Right lobe of liver (tissue), 6 donors: ENCODE measurements around the gene YJU2. TPM values are rescaled to one million over a fixed set of nuclear protein-coding genes. Genes with fewer than 3 reads are reported as not detected.
A peak's percentile ranks its signal among the peaks of the same experiment; 100 is the strongest.

Source experiments
- ATAC-seq, 4 donors: fragments of 200-7000 bp; cut with Tn5 transposase; one replicate each; pipeline ENCODE4 v1.9.1; 2020; ENCODE audit warnings: mild to moderate bottlenecking in 4 of 4, moderate library complexity in 4 of 4
- DNase-seq, 3 donors: peaks; one replicate each; pipeline ENCODE4 v3.0.0-alpha.2; 2020
- H3K27ac ChIP-seq, 3 donors: fragments of 200-600 bp; one replicate each; pipeline ENCODE4 v1.8.0; 2022
- H3K27me3 ChIP-seq, 2 donors: fragments of 200-600 bp; one replicate each; pipeline ENCODE4 v1.8.0; 2022
- H3K36me3 ChIP-seq, 4 donors: fragments of 200-600 bp; sonication (generic) in 1 of 4; one replicate each; pipeline versions ENCODE4 v1.5.1 to v1.8.0; 2017 to 2022; ENCODE audit warnings: control low read depth in 1 of 4
- H3K4me1 ChIP-seq, 4 donors: fragments of 200-600 bp; sonication (generic) in 1 of 4; one replicate each; pipeline versions ENCODE4 v1.5.1 to v1.8.0; 2017 to 2022; ENCODE audit warnings: control low read depth in 1 of 4
- H3K4me3 ChIP-seq, 3 donors: fragments of 200-600 bp; one replicate each; pipeline ENCODE4 v1.8.0; 2022
- H3K9me3 ChIP-seq, 4 donors: fragments of 200-600 bp; sonication (generic) in 1 of 4; one replicate each; pipeline versions ENCODE4 v1.5.1 to v1.8.0; 2017 to 2022; ENCODE audit warnings: control low read depth in 1 of 4
- POLR2A ChIP-seq: fragments of 450-650 bp; IDR thresholded peaks from one replicate; pipeline ENCODE4 v1.6.1; 2017; ENCODE audit warnings: antibody characterized with exemption, mild to moderate bottlenecking
- WGBS: methylation state at CpG from one replicate; pipeline ENCODE4 v1.1.6; 2018; ENCODE audit warnings: low coverage, low lambda C conversion rate; ENCODE audit not compliant: insufficient coverage; ENCODE audit errors: missing lambda C conversion rate; 5-methylcytosine and 5-hydroxymethylcytosine counted together
- intact Hi-C, 2 donors: fragments of 100-400 bp; cut with DNase I; formaldehyde crosslinking; loops; one replicate each; pipeline versions ENCODE4 v1.11.2 to v1.14.1; 2022
- total RNA-seq, 6 experiments: library from RNA; depleted of rRNA in 2 of 6; stranded (reverse); fragments of >200 nt in 2 of 6; fragmentation: NEBNext Ultra II Directional in 3 of 6; extraction: Animal tissue kit (Norgen Biotek cat#: 25700) in 3 of 6; gene quantifications; one replicate each; pipeline versions ENCODE4 v1.1.0 to v1.2.4, GENCODE V29; 2016 to 2023
- TF ChIP-seq, protein P1 (sequence below), 4 donors: fragments of 200-600 bp in 3 of 4; fragments of 450-650 bp in 1 of 4; IDR thresholded peaks; one replicate each; pipeline versions ENCODE4 v1.5.1 to v1.8.0; 2016 to 2022; ENCODE audit warnings: antibody characterized with exemption in 4 of 4, mild to moderate bottlenecking in 2 of 4
- donor health status: DM: no; HTN: yes; CAD: no.
- donor health status: DM: no; HTN: no; CAD: no.
- donor health status: DM: no; HTN: no; CAD: no.
- donor health status: DM: no; HTN: yes; CAD: no.
- donor health status: DM: no; HTN: yes; CAD: no.

The YJU2 gene
- total RNA-seq, 6 experiments from 2014 or later: 6.4 to 14.1 (median 8.9) TPM

GRCh38 chr19:4301590-4302242 lies 54.8 kb downstream of the YJU2 start:
- no peak overlapping the region for H3K27ac ChIP-seq
- H3K4me3 ChIP-seq: no peak overlapping the region
- ATAC-seq (no peak), DNase-seq (no peak)
- no peaks in the 10 kb centered on the region for H3K9me3 ChIP-seq
- H3K27me3 ChIP-seq: no peaks in the 10 kb centered on the region
- H3K36me3 ChIP-seq: no peaks in the 10 kb centered on the region
- no peak for TF ChIP-seq POLR2A
- TF ChIP-seq, protein P1, sequence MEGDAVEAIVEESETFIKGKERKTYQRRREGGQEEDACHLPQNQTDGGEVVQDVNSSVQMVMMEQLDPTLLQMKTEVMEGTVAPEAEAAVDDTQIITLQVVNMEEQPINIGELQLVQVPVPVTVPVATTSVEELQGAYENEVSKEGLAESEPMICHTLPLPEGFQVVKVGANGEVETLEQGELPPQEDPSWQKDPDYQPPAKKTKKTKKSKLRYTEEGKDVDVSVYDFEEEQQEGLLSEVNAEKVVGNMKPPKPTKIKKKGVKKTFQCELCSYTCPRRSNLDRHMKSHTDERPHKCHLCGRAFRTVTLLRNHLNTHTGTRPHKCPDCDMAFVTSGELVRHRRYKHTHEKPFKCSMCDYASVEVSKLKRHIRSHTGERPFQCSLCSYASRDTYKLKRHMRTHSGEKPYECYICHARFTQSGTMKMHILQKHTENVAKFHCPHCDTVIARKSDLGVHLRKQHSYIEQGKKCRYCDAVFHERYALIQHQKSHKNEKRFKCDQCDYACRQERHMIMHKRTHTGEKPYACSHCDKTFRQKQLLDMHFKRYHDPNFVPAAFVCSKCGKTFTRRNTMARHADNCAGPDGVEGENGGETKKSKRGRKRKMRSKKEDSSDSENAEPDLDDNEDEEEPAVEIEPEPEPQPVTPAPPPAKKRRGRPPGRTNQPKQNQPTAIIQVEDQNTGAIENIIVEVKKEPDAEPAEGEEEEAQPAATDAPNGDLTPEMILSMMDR (IDR thresholded peaks at IDR 0.05): no peak
- intact Hi-C loops: no loop called here
- no peaks in the 10 kb centered on the region for H3K4me1 ChIP-seq
- 64% methylated on average over 13 of the region's 13 CpGs for WGBS

DNA sequence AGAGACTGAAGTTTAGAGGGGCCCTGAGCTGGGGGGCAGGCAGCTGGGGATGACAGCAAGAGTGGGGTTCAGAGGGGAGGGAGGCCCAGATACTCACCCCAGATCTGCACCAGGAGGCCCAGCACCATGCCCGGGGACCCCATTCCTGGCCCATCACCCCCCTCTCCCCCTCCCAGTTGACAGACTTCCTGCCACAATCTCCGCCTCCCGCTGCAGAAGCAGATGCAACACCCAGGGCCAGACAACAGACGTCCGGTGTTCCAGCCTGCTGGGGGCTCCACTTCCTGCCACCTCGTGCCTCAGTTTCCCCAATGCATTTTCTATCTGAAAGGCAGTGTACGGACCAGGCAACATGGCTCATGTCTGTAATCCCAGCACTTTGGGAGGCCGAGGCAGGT lies 55.4 kb downstream of the YJU2 start, which contains the start of gene TMIGD2:
TMIGD2 (minus strand) TSS at position 147 of the 398 bp plus-strand sequence; CDS start at position 143, 4 bp downstream.
- no peak within 1 kb of the TSS for H3K27ac ChIP-seq
- no peaks in the 10 kb centered on the region for H3K27me3 ChIP-seq
- TF ChIP-seq, protein P1 (IDR thresholded peaks at IDR 0.05): no peak
- no peak for TF ChIP-seq POLR2A
- ATAC-seq (no peak), DNase-seq (no peak)
- H3K9me3 ChIP-seq: no peaks in the 10 kb centered on the region
- no peaks in the 10 kb centered on the region for H3K4me1 ChIP-seq
- H3K36me3 ChIP-seq: no peaks in the 10 kb centered on the region
- WGBS: no CpG with 5 or more reads among the region's 8 CpGs
- intact Hi-C loops: no loop called here
- no peak within 1 kb of the TSS for H3K4me3 ChIP-seq

DNA sequence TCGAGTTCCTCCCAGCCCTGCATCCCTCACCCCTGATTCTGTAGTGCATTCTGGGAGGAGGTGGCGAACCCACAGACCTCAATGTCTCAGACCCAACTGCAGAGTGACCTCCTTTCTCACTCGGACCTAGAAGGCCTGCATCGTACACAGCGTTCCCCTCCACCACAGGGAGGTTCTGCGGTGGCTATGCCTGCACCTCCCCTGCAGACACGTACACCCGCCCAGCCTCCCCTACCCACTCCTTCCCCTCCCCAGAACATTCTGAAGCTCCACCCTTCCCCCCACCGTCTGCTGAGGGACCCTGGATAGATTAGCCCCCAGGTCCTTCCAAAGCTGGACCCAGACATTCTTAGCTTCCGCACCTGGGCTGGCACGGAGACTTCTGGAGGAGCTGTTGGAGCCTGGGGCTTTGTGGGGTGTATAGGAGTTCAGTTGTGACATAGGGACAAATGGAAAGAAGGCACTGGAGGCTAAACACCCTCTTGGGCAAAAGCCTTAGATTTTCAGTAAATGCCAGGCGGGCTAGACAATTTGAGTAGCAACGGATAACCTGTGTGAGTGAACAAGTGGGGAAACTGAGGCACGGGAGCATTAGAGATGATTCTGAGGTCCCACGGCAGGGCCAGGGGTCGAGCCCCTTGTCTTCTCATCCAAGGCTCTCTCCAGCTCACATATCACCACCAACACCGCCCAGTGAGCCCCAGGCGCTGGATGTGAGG lies 57.1 kb downstream of the YJU2 start:
- ATAC-seq: peak; percentile 22 to 58 (median 37)
- 44% methylated on average over 16 of the region's 18 CpGs for WGBS
- Histone ChIP-seq H3K4me3 (no peak overlapping the region), H3K27ac (no peak overlapping the region), H3K4me1 (no peaks in the 10 kb centered on the region), H3K36me3 (no peaks in the 10 kb centered on the region), H3K9me3 (no peaks in the 10 kb centered on the region), H3K27me3 (no peaks in the 10 kb centered on the region)
- DNase-seq: no peak
- no peak for TF ChIP-seq POLR2A
- TF ChIP-seq, protein P1 (IDR thresholded peaks at IDR 0.05): no peak
- intact Hi-C loops: no loop called here

DNA sequence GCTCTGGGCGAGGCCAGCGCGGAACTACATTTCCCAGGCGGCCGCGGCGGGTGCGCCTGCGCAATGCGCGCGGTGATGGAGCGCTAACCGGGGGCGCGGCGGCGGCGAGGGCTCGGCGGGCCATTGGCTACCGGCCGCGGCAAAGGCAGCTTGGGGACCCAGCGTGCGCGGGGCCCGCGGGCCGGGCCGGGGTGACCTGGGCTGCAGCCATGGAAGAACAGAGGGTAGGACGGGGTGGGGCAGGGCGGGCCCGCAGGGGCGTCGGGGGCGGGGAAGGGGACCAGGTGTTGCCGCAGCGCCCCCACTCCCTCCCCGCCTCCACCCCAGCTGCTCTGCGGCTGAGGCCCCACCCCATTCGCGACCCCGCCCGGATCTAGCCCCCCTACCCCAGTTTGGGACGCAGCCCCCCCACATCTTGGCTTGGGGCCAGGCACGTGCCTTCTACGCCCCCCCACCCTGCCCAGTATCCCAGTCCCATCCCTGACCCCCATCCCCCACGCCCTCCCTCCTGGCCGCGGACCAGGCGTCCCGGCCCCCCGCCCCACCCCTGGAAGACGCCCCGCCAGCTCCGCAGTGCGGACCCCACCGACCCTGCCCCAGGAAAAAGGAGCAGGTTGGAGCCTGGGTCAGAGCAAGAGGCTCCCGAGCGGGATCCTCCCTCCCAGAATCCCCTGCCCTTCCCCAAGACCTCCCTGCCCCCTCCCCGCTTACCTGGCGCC lies 57.8 kb downstream of the YJU2 start, which contains the start of gene FSD1:
FSD1 (plus strand) TSS at position 61 of the 719 bp plus-strand sequence; CDS start at position 210, 149 bp downstream.
- peak in 3 of 4 donors; percentile 29 to 43 (median 29) for ATAC-seq
- Histone ChIP-seq H3K27me3 (no peaks in the 10 kb centered on the region), H3K4me3 (no peak within 1 kb of the TSS), H3K4me1 (no peaks in the 10 kb centered on the region), H3K27ac (no peak within 1 kb of the TSS), H3K36me3 (no peaks in the 10 kb centered on the region), H3K9me3 (no peaks in the 10 kb centered on the region)
- TF ChIP-seq, protein P1 (IDR thresholded peaks at IDR 0.05): no peak
- TF ChIP-seq POLR2A: no peak
- 9% methylated on average over 7 of the region's 63 CpGs for WGBS
- intact Hi-C loops: no loop called here
- DNase-seq: no peak
